ENCODE measurements around the gene CRBN. TPM values are rescaled to one million over a fixed set of nuclear protein-coding genes. Genes with fewer than 3 reads are reported as not detected.

The CRBN gene
- total RNA-seq, 1 donor from 2014 or later, result 114 TPM

DNA sequence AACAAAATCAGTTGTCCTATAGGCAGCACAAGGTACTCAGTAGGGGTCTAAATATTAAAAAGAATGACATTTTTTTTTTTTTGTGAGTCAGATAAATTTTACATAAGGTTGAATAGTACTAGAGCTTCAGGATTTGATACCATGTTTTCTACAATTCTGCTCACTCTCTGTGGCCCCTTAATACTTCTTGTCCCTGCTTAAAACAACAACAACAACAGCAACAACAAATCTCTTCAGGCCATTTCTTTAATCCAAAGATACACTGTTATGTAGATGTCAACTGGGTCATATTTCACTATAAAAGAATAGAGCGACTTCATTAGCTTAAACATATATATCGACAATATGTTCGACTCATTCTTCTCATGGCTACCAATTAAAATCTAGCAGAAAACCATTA, 72.3 kb downstream of the CRBN start:
- Histone ChIP-seq H3K4me3 (no peak overlapping the region), H3K27ac (no peak overlapping the region), H3K9me3 (no peaks in the 10 kb centered on the region), H3K27me3 (no peaks in the 10 kb centered on the region), H3K4me1 (no peaks in the 10 kb centered on the region), H3K36me3 (no peaks in the 10 kb centered on the region)
- intact Hi-C loops (cut with DNase I), result no loop called here
- no peak for DNase-seq (ENCODE audit: low spot score in 2 of 2)
- no peak for TF ChIP-seq CTCF (IDR thresholded peaks at IDR 0.05)

DNA sequence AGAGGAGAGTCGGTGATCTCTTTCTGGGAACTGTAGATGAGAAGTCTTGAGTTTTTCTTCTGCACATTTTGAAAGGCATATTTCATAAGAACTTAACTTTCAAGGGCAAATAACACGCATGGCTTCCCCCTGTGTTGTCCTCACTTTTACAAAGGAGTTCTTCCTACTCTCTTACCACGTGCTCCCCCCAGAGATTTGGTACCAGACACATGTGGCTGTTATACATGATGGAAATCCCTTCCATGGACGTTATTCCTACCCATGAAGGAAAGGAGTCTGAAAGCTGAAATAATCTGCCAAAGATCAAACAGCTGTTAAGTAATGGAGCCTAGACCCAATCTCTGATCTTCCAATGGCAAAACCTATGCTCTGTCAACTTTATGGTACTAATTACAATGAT, 73.7 kb downstream of the CRBN start:
- no peaks in the 10 kb centered on the region for H3K36me3 ChIP-seq
- H3K27ac ChIP-seq, result no peak overlapping the region
- no peak for DNase-seq (ENCODE audit: low spot score in 2 of 2)
- no peaks in the 10 kb centered on the region for H3K4me1 ChIP-seq
- no peak for TF ChIP-seq CTCF (IDR thresholded peaks at IDR 0.05)
- no peaks in the 10 kb centered on the region for H3K9me3 ChIP-seq
- no peaks in the 10 kb centered on the region for H3K27me3 ChIP-seq
- no peak overlapping the region for H3K4me3 ChIP-seq
- intact Hi-C loops (cut with DNase I), result no loop called here

DNA sequence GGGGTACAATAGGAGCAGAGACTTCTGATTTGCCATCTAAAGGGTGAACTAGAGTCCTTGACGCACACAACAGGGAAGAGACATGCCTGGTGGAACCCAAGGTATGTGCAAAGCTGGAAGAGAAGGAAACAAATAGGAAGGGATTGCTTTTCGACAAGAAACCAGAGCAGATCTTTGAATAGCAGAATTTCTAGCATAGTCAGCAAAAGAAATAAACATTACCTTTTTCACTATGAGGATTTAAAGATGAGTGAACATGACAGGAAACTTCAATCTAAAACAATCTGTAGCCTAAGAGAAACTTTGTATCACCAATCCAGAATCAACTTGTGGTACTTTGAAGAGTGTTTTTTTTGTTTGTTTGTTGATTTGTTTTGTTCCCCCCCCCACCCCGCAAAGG, 74.2 kb downstream of the CRBN start:
- TF ChIP-seq CTCF (IDR thresholded peaks at IDR 0.05), result no peak
- H3K4me1 ChIP-seq, result no peaks in the 10 kb centered on the region
- H3K4me3 ChIP-seq, result no peak overlapping the region
- H3K36me3 ChIP-seq, result no peaks in the 10 kb centered on the region
- intact Hi-C loops (cut with DNase I), result no loop called here
- H3K27me3 ChIP-seq, result no peaks in the 10 kb centered on the region
- no peak overlapping the region for H3K27ac ChIP-seq
- DNase-seq (ENCODE audit: low spot score in 2 of 2), result no peak
- no peaks in the 10 kb centered on the region for H3K9me3 ChIP-seq

DNA sequence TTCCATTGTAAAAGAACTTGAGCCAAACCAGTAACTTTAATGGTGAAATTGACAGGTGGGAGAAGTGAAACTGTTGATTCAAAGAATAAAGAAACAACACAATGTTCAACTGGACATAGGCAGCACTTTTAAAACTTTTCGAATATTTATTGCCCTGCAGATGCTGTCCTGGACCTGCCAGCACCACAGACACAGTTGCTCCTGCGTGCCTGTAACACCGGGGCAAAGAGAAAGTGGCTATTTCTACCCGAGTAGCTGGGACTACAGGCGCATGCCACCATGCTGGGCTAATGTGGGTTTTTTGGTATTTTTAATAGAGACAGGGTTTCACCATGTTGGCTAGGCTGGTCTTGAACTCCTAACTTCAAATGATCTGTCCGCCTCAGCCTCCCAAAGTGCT, 76.7 kb downstream of the CRBN start:
- intact Hi-C loops (cut with DNase I), result no loop called here
- H3K9me3 ChIP-seq, result no peaks in the 10 kb centered on the region
- H3K4me1 ChIP-seq, result no peaks in the 10 kb centered on the region
- H3K36me3 ChIP-seq, result no peaks in the 10 kb centered on the region
- no peak overlapping the region for H3K4me3 ChIP-seq
- H3K27me3 ChIP-seq, result no peaks in the 10 kb centered on the region
- no peak for DNase-seq (ENCODE audit: low spot score in 2 of 2)
- H3K27ac ChIP-seq, result no peak overlapping the region
- TF ChIP-seq CTCF (IDR thresholded peaks at IDR 0.05), result no peak

GRCh38 chr3:3101660-3102458, 77.6 kb downstream of the CRBN start:
- Histone ChIP-seq H3K27ac (no peak overlapping the region), H3K4me1 (no peaks in the 10 kb centered on the region), H3K27me3 (no peaks in the 10 kb centered on the region), H3K9me3 (no peaks in the 10 kb centered on the region), H3K36me3 (no peaks in the 10 kb centered on the region), H3K4me3 (no peak overlapping the region)
- DNase-seq (ENCODE audit: low spot score in 2 of 2), result no peak
- TF ChIP-seq CTCF (IDR thresholded peaks at IDR 0.05), result no peak
- intact Hi-C loops (cut with DNase I), result no loop called here

Other genes with a start within 250 kb of the CRBN start
- gene IL5RA, start 69.3 kb downstream of the CRBN start, total RNA-seq, result not detected
- 16.4 TPM for gene TRNT1, start 52.8 kb downstream of the CRBN start, total RNA-seq